Left lung (tissue), 10 donors: ENCODE data around the gene FRY. TPM values are rescaled to one million over a fixed set of nuclear protein-coding genes. Genes with fewer than 3 reads are reported as not detected.

Source experiments
- ATAC-seq: fragments of 200-7000 bp; cut with Tn5 transposase; one replicate; pipeline ENCODE4 v1.9.1; 2020; ENCODE audit warnings: moderate library complexity
- DNase-seq, 4 donors: peaks; one replicate each; pipeline ENCODE4 v3.0.0-alpha.2; 2013 to 2020
- H3K27ac ChIP-seq, 2 donors: fragments of 200-600 bp; sonication (generic) in 1 of 2; one replicate each; pipeline versions ENCODE4 v1.5.0 to v1.8.0; 2020 to 2021
- H3K27me3 ChIP-seq, 2 donors: fragments of 200-600 bp; sonication (generic) in 1 of 2; one replicate each; pipeline versions ENCODE4 v1.5.0 to v1.8.0; 2020 to 2021
- H3K36me3 ChIP-seq, 2 donors: fragments of 200-600 bp; sonication (generic) in 1 of 2; one replicate each; pipeline versions ENCODE4 v1.5.0 to v1.8.0; 2020 to 2021
- H3K4me1 ChIP-seq, 2 donors: fragments of 200-600 bp; one replicate each; pipeline ENCODE4 v1.8.0; 2021
- H3K4me3 ChIP-seq, 2 donors: fragments of 200-600 bp; sonication (generic) in 1 of 2; one replicate each; pipeline versions ENCODE4 v1.5.0 to v1.8.0; 2020 to 2021; ENCODE audit warnings: mild to moderate bottlenecking in 1 of 2
- H3K9me3 ChIP-seq, 2 donors: fragments of 200-600 bp; sonication (generic) in 1 of 2; one replicate each; pipeline versions ENCODE4 v1.5.0 to v1.8.0; 2020 to 2021
- CTCF ChIP-seq, 2 donors: fragments of 200-600 bp; sonication (generic) in 1 of 2; IDR thresholded peaks; one replicate each; pipeline versions ENCODE4 v1.5.0 to v1.8.0; 2021; ENCODE audit warnings: antibody characterized with exemption in 2 of 2
- intact Hi-C, 2 donors: fragments of 100-400 bp; cut with DNase I; formaldehyde crosslinking; loops; one replicate each; pipeline versions ENCODE4 v1.11.2 to v1.14.2; 2022
- polyA plus RNA-seq, 6 donors: library from polyadenylated mRNA; unstranded; fragments of 120-200 nt; gene quantifications; one replicate each; pipeline ENCODE4 v1.2.1, GENCODE V29; 2013; ENCODE audit not compliant: insufficient read length in 6 of 6
- total RNA-seq, 2 donors: library from RNA; stranded (reverse); fragmentation: NEBNext Ultra II Directional; extraction: Animal tissue kit (Norgen Biotek cat#: 25700); gene quantifications; one replicate each; pipeline ENCODE4 v1.2.1, GENCODE V29; 2021
- donor health status: DM: no; HTN: yes; CAD: no.
- donor health status: DM: no; HTN: no; CAD: no.

The FRY gene
- total and polyA plus RNA-seq, 8 donors = 41.6 to 53.4 (median 49.2) TPM

- Histone ChIP-seq H3K4me1 (no peaks in the 10 kb centered on the region), H3K9me3 (no peaks in the 10 kb centered on the region), H3K4me3 (no peak overlapping the region), H3K27ac (no peak overlapping the region), H3K27me3 (no peaks in the 10 kb centered on the region), H3K36me3 (peaks cover 0 to 66% of the 10 kb centered on the region in 2 donors)
- no peak for DNase-seq
- TF ChIP-seq CTCF (IDR thresholded peaks at IDR 0.05) = no peak
- ATAC-seq = no peak
- intact Hi-C loops = no loop called here
These were observed 200.7 kb downstream of the FRY start for GRCh38 chr13:32232263-32232662.

- intact Hi-C loops = no loop called here
- Histone ChIP-seq H3K9me3 (no peaks in the 10 kb centered on the region), H3K36me3 (peaks cover 0 to 69% of the 10 kb centered on the region in 2 donors), H3K4me3 (no peak overlapping the region), H3K4me1 (no peaks in the 10 kb centered on the region), H3K27me3 (no peaks in the 10 kb centered on the region), H3K27ac (no peak overlapping the region)
- DNase-seq (no peak), ATAC-seq (no peak)
- no peak for TF ChIP-seq CTCF (IDR thresholded peaks at IDR 0.05)
These were observed 201.5 kb downstream of the FRY start for GRCh38 chr13:32233062-32233461.

- Histone ChIP-seq H3K27ac (no peak overlapping the region), H3K36me3 (peaks cover 0 to 72% of the 10 kb centered on the region in 2 donors), H3K9me3 (no peaks in the 10 kb centered on the region), H3K4me1 (no peaks in the 10 kb centered on the region), H3K27me3 (no peaks in the 10 kb centered on the region), H3K4me3 (no peak overlapping the region)
- ATAC-seq (no peak), DNase-seq (no peak)
- no peak for TF ChIP-seq CTCF (IDR thresholded peaks at IDR 0.05)
- intact Hi-C loops = no loop called here
These were observed 203.3 kb downstream of the FRY start for GRCh38 chr13:32234914-32235313.

GRCh38 chr13:32237681-32238080 lies 206.1 kb downstream of the FRY start:
- Histone ChIP-seq H3K4me3 (no peak overlapping the region), H3K27ac (no peak overlapping the region), H3K4me1 (no peaks in the 10 kb centered on the region), H3K9me3 (no peaks in the 10 kb centered on the region), H3K36me3 (peaks cover 0 to 70% of the 10 kb centered on the region in 2 donors), H3K27me3 (no peaks in the 10 kb centered on the region)
- intact Hi-C loops = no loop called here
- TF ChIP-seq CTCF (IDR thresholded peaks at IDR 0.05) = no peak
- ATAC-seq (no peak), DNase-seq (no peak)

GRCh38 chr13:32243695-32244094 lies 212.1 kb downstream of the FRY start:
- TF ChIP-seq CTCF (IDR thresholded peaks at IDR 0.05) = no peak
- Histone ChIP-seq H3K27me3 (no peaks in the 10 kb centered on the region), H3K9me3 (no peaks in the 10 kb centered on the region), H3K4me3 (no peak overlapping the region), H3K27ac (no peak overlapping the region), H3K4me1 (peaks cover 3 to 18% of the 10 kb centered on the region in 2 donors), H3K36me3 (peaks cover 0 to 42% of the 10 kb centered on the region in 2 donors)
- DNase-seq = no peak
- no peak for ATAC-seq
- intact Hi-C loops = no loop called here
